GM12878 (cell line): ENCODE results near the gene ATXN7L1. TPM values are rescaled to one million over a fixed set of nuclear protein-coding genes. Genes with fewer than 3 reads are reported as not detected.

ENCODE experiments used
- ATAC-seq: fragments of 200-7000 bp; cut with Tn5 transposase; 3 replicates; pipeline ENCODE4 v1.9.1; 2020; ENCODE audit warnings: mild to moderate bottlenecking, moderate library complexity
- BruUV-seq: library from RNA; stranded (reverse); fragments of 400-500 nt; replicated peaks from 2 replicates; lab custom pipeline; 2021; lab: Mats Ljungman, UMichigan
- CTCF ChIA-PET: fragments of 300-600 bp; sonication (Branson Sonifier 250); formaldehyde crosslinking; extraction: SDS; loops from one replicate; lab custom pipeline; 2021; ENCODE audit warnings: inconsistent platforms; lab: Yijun Ruan, JAX
- POLR2A ChIA-PET: fragments of 350-600 bp; formaldehyde crosslinking; extraction: SDS; loops from one replicate; lab custom pipeline; 2021; ENCODE audit warnings: inconsistent platforms; lab: Charles Lee
- RAD21 ChIA-PET: fragments of 300-600 bp; sonication (Branson Sonifier 250); formaldehyde crosslinking; loops from one replicate; lab custom pipeline; 2023; ENCODE audit warnings: antibody characterized with exemption; ENCODE audit not compliant: unreplicated experiment; lab: Charles Lee
- SMC1A ChIA-PET: fragments of 300-600 bp; sonication (Branson Sonifier 250); formaldehyde crosslinking; loops from one replicate; lab custom pipeline; 2023; ENCODE audit not compliant: unreplicated experiment, uncharacterized antibody; lab: Charles Lee
- DNase-seq: peaks from one replicate; pipeline ENCODE4 v3.0.0-alpha.2; 2011; ENCODE audit warnings: low read depth, low spot score
- FAIRE-seq: peaks from 3 replicates; lab custom pipeline; 2011; peaks lifted over from hg19 to GRCh38; lab: Jason Lieb, UNC
- H2AFZ ChIP-seq: 2 replicates; pipeline ENCODE4 v1.6.0; 2011; ENCODE audit warnings: low read depth, low read length, control low read depth; ENCODE audit not compliant: control insufficient read depth
- H3K27ac ChIP-seq: 2 replicates; pipeline ENCODE4 v1.5.1; 2011; ENCODE audit warnings: control low read depth; ENCODE audit not compliant: control insufficient read depth, insufficient read depth
- H3K27me3 ChIP-seq, 2 experiments: replicated peaks in 1 of 2; 2 replicates each; pipeline versions ENCODE4 v1.6.0 to v1.6.1; 2011; ENCODE audit warnings: low read length in 1 of 2; ENCODE audit not compliant: control insufficient read depth in 2 of 2, insufficient read depth in 2 of 2
- H3K36me3 ChIP-seq, 2 experiments: 2 replicates each; pipeline ENCODE4 v1.5.1; 2011; ENCODE audit warnings: low read length in 1 of 2; ENCODE audit not compliant: control insufficient read depth in 2 of 2, insufficient read depth in 2 of 2
- H3K4me1 ChIP-seq: 2 replicates; pipeline ENCODE4 v1.6.1; 2011; ENCODE audit warnings: mild to moderate bottlenecking, low read length, moderate library complexity, mixed read lengths; ENCODE audit not compliant: control insufficient read depth, insufficient read depth
- H3K4me2 ChIP-seq: 2 replicates; pipeline ENCODE4 v1.6.0; 2011; ENCODE audit warnings: control low read depth; ENCODE audit not compliant: control insufficient read depth, insufficient read depth
- H3K4me3 ChIP-seq: fragments of 200-600 bp; sonication (generic); 2 replicates; pipeline ENCODE4 v1.5.1; 2016
- H3K79me2 ChIP-seq: 2 replicates; pipeline ENCODE4 v1.6.0; 2011; ENCODE audit warnings: low read length; ENCODE audit not compliant: control insufficient read depth, insufficient read depth
- H3K9ac ChIP-seq: 2 replicates; pipeline ENCODE4 v1.8.0; 2011; ENCODE audit warnings: low read length, control low read depth, mixed read lengths; ENCODE audit not compliant: control insufficient read depth, insufficient read depth
- H3K9me3 ChIP-seq: replicated peaks from 3 replicates; pipeline ENCODE4 v1.5.1; 2011; ENCODE audit warnings: mild to moderate bottlenecking, low read length; ENCODE audit not compliant: control insufficient read depth, insufficient read depth
- H4K20me1 ChIP-seq: 2 replicates; pipeline ENCODE4 v1.6.0; 2011; ENCODE audit not compliant: control insufficient read depth, insufficient read depth
- BCL11A ChIP-seq: IDR thresholded peaks from 2 replicates; pipeline ENCODE4 v1.6.1; 2011; ENCODE audit warnings: low read depth, low read length
- BRCA1 ChIP-seq: IDR thresholded peaks from 2 replicates; pipeline ENCODE4 v1.6.1; 2011; ENCODE audit warnings: low read depth, low read length, improper control_type of control experiment
- CBX3 ChIP-seq: fragments of 200-600 bp; sonication (generic); IDR thresholded peaks from 2 replicates; pipeline ENCODE4 v1.6.1; 2016; ENCODE audit warnings: low read depth, borderline replicate concordance
- DPF2 ChIP-seq: fragments of 450-650 bp; IDR thresholded peaks from 2 replicates; pipeline ENCODE4 v1.6.1; 2017; ENCODE audit warnings: mild to moderate bottlenecking
- MEF2B ChIP-seq: fragments of 450-650 bp; IDR thresholded peaks from 2 replicates; pipeline ENCODE4 v1.6.1; 2018; ENCODE audit warnings: mild to moderate bottlenecking, moderate library complexity; ENCODE audit not compliant: partially characterized antibody, poor library complexity, severe bottlenecking
- POLR2AphosphoS5 ChIP-seq: IDR thresholded peaks from 2 replicates; pipeline ENCODE4 v1.6.1; 2011; ENCODE audit warnings: mild to moderate bottlenecking, low read length, inconsistent platforms
- PRDM15 ChIP-seq: fragments of 450-650 bp; formaldehyde crosslinking; IDR thresholded peaks from 2 replicates; pipeline ENCODE4 v1.4.0; 2020; ENCODE audit warnings: mild to moderate bottlenecking, moderate library complexity
- RUNX3 ChIP-seq: IDR thresholded peaks from 2 replicates; pipeline ENCODE4 v1.6.1; 2012; ENCODE audit warnings: low read length, inconsistent platforms
- SP1 ChIP-seq: IDR thresholded peaks from one replicate; pipeline ENCODE4 v1.6.1; 2011; ENCODE audit warnings: low read depth, low read length
- SREBF1 ChIP-seq: IDR thresholded peaks from 2 replicates; pipeline ENCODE4 v1.6.1; 2012; ENCODE audit warnings: mild to moderate bottlenecking, low read length
- SRF ChIP-seq, 2 experiments: IDR thresholded peaks; 2 replicates each; pipeline ENCODE4 v1.6.1; 2011; ENCODE audit warnings: low read depth in 2 of 2, low read length in 2 of 2, mild to moderate bottlenecking in 1 of 2, moderate library complexity in 1 of 2
- TARDBP ChIP-seq: IDR thresholded peaks from 2 replicates; pipeline ENCODE4 v1.6.1; 2016; ENCODE audit warnings: borderline replicate concordance
- TCF7 ChIP-seq: IDR thresholded peaks from 2 replicates; pipeline ENCODE4 v1.6.1; 2014; ENCODE audit warnings: antibody characterized with exemption, borderline replicate concordance
- YY1 ChIP-seq: IDR thresholded peaks from 2 replicates; pipeline ENCODE4 v1.6.1; 2011; ENCODE audit warnings: low read depth, mild to moderate bottlenecking, low read length
- ZBTB11 ChIP-seq: fragments of 450-650 bp; formaldehyde crosslinking; IDR thresholded peaks from 2 replicates; pipeline ENCODE4 v1.5.0; 2022; ENCODE audit warnings: mild to moderate bottlenecking, missing genetic modification characterization
- WGBS: methylation state at CpG from one replicate; pipeline ENCODE4 v1.1.6; 2016; ENCODE audit warnings: low lambda C conversion rate; ENCODE audit not compliant: insufficient replicate concordance, insufficient coverage; ENCODE audit errors: missing lambda C conversion rate; 5-methylcytosine and 5-hydroxymethylcytosine counted together
- in situ Hi-C: fragments of 300-500 bp; cut with MboI; formaldehyde crosslinking; loops from 9 replicates; pipeline ENCODE4 v1.14.3; 2018; ENCODE audit warnings: mixed read lengths
- intact Hi-C: fragments of 100-400 bp; cut with micrococcal nuclease; formaldehyde crosslinking; loops from one replicate; pipeline ENCODE4 v1.14.2; 2022; ENCODE audit not compliant: unreplicated experiment
- polyA plus RNA-seq, 11 experiments: library from polyadenylated mRNA; depleted of rRNA in 4 of 11; unstranded in 6 of 11; stranded (reverse) in 5 of 11; fragments of >200 nt; fragmentation: Nextera tagmentation in 4 of 11; fragmentation: Illumina TruSeq in 1 of 11; extraction: Ambion mirVana in 4 of 11; extraction: Trizol in 1 of 11; gene quantifications; 1 replicate in 1 of 11; 2 replicates in 10 of 11; pipeline versions ENCODE4 v1.2.1 to v1.2.3, GENCODE V29; 2011 to 2016; ENCODE audit warnings: inconsistent platforms in 2 of 11, missing spikeins in 2 of 11, low read depth in 1 of 11
- total RNA-seq, 4 experiments: library from RNA; depleted of rRNA in 3 of 4; stranded (reverse); fragments of >200 nt in 3 of 4; fragmentation: Illumina TruSeq in 1 of 4; extraction: Trizol in 1 of 4; gene quantifications; 2 replicates each; pipeline versions ENCODE4 v1.2.1 to v1.2.3, GENCODE V29; 2013 to 2021
- TF ChIP-seq, protein P1 (sequence below): fragments of 450-650 bp; IDR thresholded peaks from 2 replicates; pipeline ENCODE4 v1.6.1; 2016; ENCODE audit warnings: mild to moderate bottlenecking
- TF ChIP-seq, protein P2 (sequence below): IDR thresholded peaks from 2 replicates; pipeline ENCODE4 v1.6.1; 2012; ENCODE audit warnings: low read length, inconsistent platforms

Gene ATXN7L1
- total and polyA plus RNA-seq, 10 of the 15 experiments (the other 5 are each of a cell fraction or from before 2014, with no cell fraction given): 0.40 to 2.9 (median 1.2) TPM

- H2AFZ ChIP-seq: no peak overlapping the region
- H3K36me3 ChIP-seq: no peaks in the 10 kb centered on the region
- 33% methylated on average over 3 of the region's 3 CpGs for WGBS
- H3K4me2 ChIP-seq: no peak overlapping the region
- CTCF ChIA-PET: no interaction called here
- RAD21 ChIA-PET: no interaction called here
- BruUV-seq: no TSS peak
- no peaks in the 10 kb centered on the region for H3K4me1 ChIP-seq
- POLR2A ChIA-PET: no interaction called here
- H3K27ac ChIP-seq: no peak overlapping the region
- no peaks in the 10 kb centered on the region for H3K79me2 ChIP-seq
- ATAC-seq (no peak), DNase-seq (no peak), FAIRE-seq (no peak)
- SMC1A ChIA-PET: no interaction called here
- H3K9me3 ChIP-seq: no peaks in the 10 kb centered on the region
- no peak overlapping the region for H3K4me3 ChIP-seq
- in situ Hi-C loops (no loop called here), intact Hi-C loops (no loop called here)
- H4K20me1 ChIP-seq: no peaks in the 10 kb centered on the region
- peaks cover 0 to 8% of the 10 kb centered on the region in 2 experiments; a peak in 2 of 4 replicates for H3K27me3 ChIP-seq
- no peak overlapping the region for H3K9ac ChIP-seq
- no peak for TF ChIP-seq SP1
- TF ChIP-seq RUNX3: no peak
- TF ChIP-seq MEF2B: no peak
- TF ChIP-seq, protein P1, sequence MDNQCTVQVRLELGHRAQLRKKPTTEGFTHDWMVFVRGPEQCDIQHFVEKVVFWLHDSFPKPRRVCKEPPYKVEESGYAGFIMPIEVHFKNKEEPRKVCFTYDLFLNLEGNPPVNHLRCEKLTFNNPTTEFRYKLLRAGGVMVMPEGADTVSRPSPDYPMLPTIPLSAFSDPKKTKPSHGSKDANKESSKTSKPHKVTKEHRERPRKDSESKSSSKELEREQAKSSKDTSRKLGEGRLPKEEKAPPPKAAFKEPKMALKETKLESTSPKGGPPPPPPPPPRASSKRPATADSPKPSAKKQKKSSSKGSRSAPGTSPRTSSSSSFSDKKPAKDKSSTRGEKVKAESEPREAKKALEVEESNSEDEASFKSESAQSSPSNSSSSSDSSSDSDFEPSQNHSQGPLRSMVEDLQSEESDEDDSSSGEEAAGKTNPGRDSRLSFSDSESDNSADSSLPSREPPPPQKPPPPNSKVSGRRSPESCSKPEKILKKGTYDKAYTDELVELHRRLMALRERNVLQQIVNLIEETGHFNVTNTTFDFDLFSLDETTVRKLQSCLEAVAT: no peak
- TF ChIP-seq POLR2AphosphoS5: no peak
- no peak for TF ChIP-seq YY1
- no peak for TF ChIP-seq BRCA1
- TF ChIP-seq TARDBP: no peak
- no peak for TF ChIP-seq ZBTB11 (CRISPR knock-in tag)
- no peak for TF ChIP-seq CBX3
- no peak for TF ChIP-seq PRDM15 (CRISPR knock-in tag)
- TF ChIP-seq, protein P2, sequence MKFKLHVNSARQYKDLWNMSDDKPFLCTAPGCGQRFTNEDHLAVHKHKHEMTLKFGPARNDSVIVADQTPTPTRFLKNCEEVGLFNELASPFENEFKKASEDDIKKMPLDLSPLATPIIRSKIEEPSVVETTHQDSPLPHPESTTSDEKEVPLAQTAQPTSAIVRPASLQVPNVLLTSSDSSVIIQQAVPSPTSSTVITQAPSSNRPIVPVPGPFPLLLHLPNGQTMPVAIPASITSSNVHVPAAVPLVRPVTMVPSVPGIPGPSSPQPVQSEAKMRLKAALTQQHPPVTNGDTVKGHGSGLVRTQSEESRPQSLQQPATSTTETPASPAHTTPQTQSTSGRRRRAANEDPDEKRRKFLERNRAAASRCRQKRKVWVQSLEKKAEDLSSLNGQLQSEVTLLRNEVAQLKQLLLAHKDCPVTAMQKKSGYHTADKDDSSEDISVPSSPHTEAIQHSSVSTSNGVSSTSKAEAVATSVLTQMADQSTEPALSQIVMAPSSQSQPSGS: no peak
- no peak for TF ChIP-seq SRF (IDR thresholded peaks at IDR 0.05; ENCODE audit: low read depth in 2 of 2, low read length in 2 of 2)
- TF ChIP-seq SREBF1: no peak
- TF ChIP-seq TCF7: no peak
- no peak for TF ChIP-seq DPF2
- TF ChIP-seq BCL11A: no peak
Observed at GRCh38 chr7:105894131-105894530, 17.7 kb upstream of the ATXN7L1 start.
